Measurements from ENCODE around the gene ADK. TPM values are rescaled to one million over a fixed set of nuclear protein-coding genes. Genes with fewer than 3 reads are reported as not detected.

Gene ADK
- total and polyA plus RNA-seq, 2 of the 13 experiments (the other 11 are each of a cell fraction or from before 2014, with no cell fraction given), result 48.6 to 79.1 TPM

- no peak for TF ChIP-seq KDM1A (CRISPR knock-in tag; IDR thresholded peaks at IDR 0.05)
- TF ChIP-seq ARHGAP35 (CRISPR knock-in tag; IDR thresholded peaks at IDR 0.05; ENCODE audit: borderline replicate concordance), result peak; percentile 19; the same call in 1 of the 2 replicates
- 0 out of 2 replicates have a peak, but pooled peaks have one; percentile 15 for TF ChIP-seq CCDC6 (CRISPR knock-in tag; IDR thresholded peaks at IDR 0.05)
- TF ChIP-seq ZFP36L2 (CRISPR knock-in tag; IDR thresholded peaks at IDR 0.05), result no peak
- 0 out of 2 replicates have a peak, but pooled peaks have one; percentile 33 for TF ChIP-seq FOXO1 (CRISPR knock-in tag; IDR thresholded peaks at IDR 0.05)
- TF ChIP-seq TGIF2 (CRISPR knock-in tag; IDR thresholded peaks at IDR 0.05), result peak; percentile 11
- no peak for TF ChIP-seq MTF2 (CRISPR knock-in tag; IDR thresholded peaks at IDR 0.05; ENCODE audit: borderline replicate concordance)
- TF ChIP-seq ZBTB40 (IDR thresholded peaks at IDR 0.05), result no peak
- peak; percentile 64; the same call in 1 of the 2 replicates for TF ChIP-seq ZBTB40 (CRISPR knock-in tag; IDR thresholded peaks at IDR 0.05)
- no peak for TF ChIP-seq ZNF281 (CRISPR knock-in tag; IDR thresholded peaks at IDR 0.05; ENCODE audit: borderline replicate concordance)
- TF ChIP-seq BCL3 (CRISPR knock-in tag; IDR thresholded peaks at IDR 0.05), result peak; percentile 75; the same call in 1 of the 2 replicates
- TF ChIP-seq GATAD1 (CRISPR knock-in tag; IDR thresholded peaks at IDR 0.05), result peak; percentile 50; the same call in 1 of the 2 replicates
- TF ChIP-seq TSC22D2 (CRISPR knock-in tag; IDR thresholded peaks at IDR 0.05; ENCODE audit: borderline replicate concordance), result peak; percentile 35; the same call in 1 of the 2 replicates
- 0 out of 2 replicates have a peak, but pooled peaks have one; percentile 70 for TF ChIP-seq FOXC1 (CRISPR knock-in tag; IDR thresholded peaks at IDR 0.05; ENCODE audit: borderline replicate concordance)
- TF ChIP-seq SIX1 (CRISPR knock-in tag; IDR thresholded peaks at IDR 0.05; ENCODE audit: borderline replicate concordance), result no peak
- peak; percentile 95 for TF ChIP-seq ZBTB7B (CRISPR knock-in tag; IDR thresholded peaks at IDR 0.05)
These were observed at the start of gene ADK (continued) for GRCh38 chr10:74150990-74151878.
